ENCODE results near the gene SLCO2B1.

GRCh38 chr11:75208446-75208845 is 57.5 kb downstream of the SLCO2B1 start:
- TF ChIP-seq EP300 (IDR thresholded peaks at IDR 0.05) (no peak), CTCF (IDR thresholded peaks at IDR 0.05) (no peak)

All from upper lobe of left lung (tissue), 4 donors.